ENCODE results near the gene TFDP3.

Gene TFDP3, protein sequence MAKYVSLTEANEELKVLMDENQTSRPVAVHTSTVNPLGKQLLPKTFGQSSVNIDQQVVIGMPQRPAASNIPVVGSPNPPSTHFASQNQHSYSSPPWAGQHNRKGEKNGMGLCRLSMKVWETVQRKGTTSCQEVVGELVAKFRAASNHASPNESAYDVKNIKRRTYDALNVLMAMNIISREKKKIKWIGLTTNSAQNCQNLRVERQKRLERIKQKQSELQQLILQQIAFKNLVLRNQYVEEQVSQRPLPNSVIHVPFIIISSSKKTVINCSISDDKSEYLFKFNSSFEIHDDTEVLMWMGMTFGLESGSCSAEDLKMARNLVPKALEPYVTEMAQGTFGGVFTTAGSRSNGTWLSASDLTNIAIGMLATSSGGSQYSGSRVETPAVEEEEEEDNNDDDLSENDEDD

GRCh38 chrX:133218329-133218728 is at the start of gene TFDP3:
Gene TFDP3 (minus strand): TSS chrX:133218354. CDS start chrX:133218259, 95 bp downstream.
- no peaks in the 10 kb centered on the region for H3K36me3 ChIP-seq
- no peak within 1 kb of the TSS for H3K9ac ChIP-seq
- H3K4me1 ChIP-seq, result peaks cover 0 to 4% (median 0%) of the 10 kb centered on the region in 10 experiments; a peak in 2 of 20 replicates
- H3K4me2 ChIP-seq, result 0 out of 22 replicates have a peak within 1 kb of the TSS, but pooled peaks of 1 of the 11 experiments have one; percentile 16
- H4K20me1 ChIP-seq, result peaks cover 0 to 10% (median 0%) of the 10 kb centered on the region in 11 experiments; a peak in 5 of 22 replicates
- no peak within 1 kb of the TSS for H3K4me3 ChIP-seq
- no peak within 1 kb of the TSS for H3K27ac ChIP-seq
- peaks cover 0 to 15% (median 0%) of the 10 kb centered on the region in 11 experiments; a peak in 7 of 22 replicates for H3K9me3 ChIP-seq (replicated peaks in 1 of 11)
- TF ChIP-seq Cebpa-rat (IDR thresholded peaks at IDR 0.05), result no peak
- peaks cover 94 to 100% (median 100%) of the 10 kb centered on the region in 11 experiments for H3K27me3 ChIP-seq

DNA sequence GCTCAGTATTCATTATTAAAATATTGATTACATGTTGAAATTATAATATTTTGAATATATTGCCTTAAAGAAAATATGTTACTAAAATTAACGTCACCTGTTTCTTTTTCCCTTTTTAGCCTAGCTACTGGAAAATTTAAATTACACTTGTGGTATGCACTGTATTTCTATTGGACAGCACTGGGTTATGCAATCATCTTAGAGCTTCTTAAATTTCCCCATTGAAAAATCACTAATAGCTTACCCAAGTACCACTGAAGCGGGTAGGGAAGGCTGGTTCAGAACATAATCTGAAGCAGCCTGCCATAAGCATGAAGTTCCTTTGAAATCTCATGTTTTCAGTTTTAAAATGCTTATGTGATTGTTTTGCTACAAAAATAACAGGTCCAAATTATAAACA is 49.5 kb upstream of the TFDP3 start:
- H3K9me3 ChIP-seq (replicated peaks in 1 of 11), result no peaks in the 10 kb centered on the region; a peak in 2 of 22 replicates
- no peaks in the 10 kb centered on the region for H3K36me3 ChIP-seq
- H3K4me3 ChIP-seq, result no peak overlapping the region
- H3K27ac ChIP-seq, result no peak overlapping the region
- peaks cover 94 to 100% (median 100%) of the 10 kb centered on the region in 11 experiments for H3K27me3 ChIP-seq
- H4K20me1 ChIP-seq, result peaks cover 0 to 10% (median 0%) of the 10 kb centered on the region in 11 experiments; a peak in 5 of 22 replicates
- H3K4me1 ChIP-seq, result no peaks in the 10 kb centered on the region
- no peak overlapping the region for H3K9ac ChIP-seq
- no peak for TF ChIP-seq Cebpa-rat (IDR thresholded peaks at IDR 0.05)
- H3K4me2 ChIP-seq, result no peak overlapping the region

DNA sequence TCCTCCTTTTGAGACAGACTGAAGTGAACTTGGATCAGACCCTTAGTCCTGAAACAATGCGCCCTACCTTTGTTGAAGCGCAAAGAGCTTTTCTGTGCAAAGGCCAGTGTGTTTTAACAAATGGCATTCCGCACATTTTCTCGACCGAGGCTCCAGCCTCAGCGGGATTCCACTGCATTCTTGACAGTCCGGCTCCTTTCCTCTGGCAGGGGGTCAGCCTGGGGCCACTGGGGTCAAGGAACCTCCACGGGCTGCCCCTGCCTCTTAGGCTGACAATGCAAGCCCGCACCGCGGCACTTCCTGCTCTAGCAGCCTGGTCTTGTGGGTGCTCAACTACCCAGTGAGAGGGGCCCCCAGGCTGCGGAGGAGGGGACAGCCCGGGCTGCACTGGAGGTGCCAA is 47.2 kb upstream of the TFDP3 start:
- Histone ChIP-seq H4K20me1 (peaks cover 0 to 10% (median 0%) of the 10 kb centered on the region in 11 experiments; a peak in 5 of 22 replicates), H3K27me3 (peaks cover 99 to 100% (median 100%) of the 10 kb centered on the region in 11 experiments), H3K9ac (no peak overlapping the region), H3K4me3 (no peak overlapping the region), H3K4me2 (no peak overlapping the region), H3K9me3 (replicated peaks in 1 of 11) (peaks cover 0 to 6% (median 0%) of the 10 kb centered on the region in 11 experiments; a peak in 2 of 22 replicates), H3K27ac (no peak overlapping the region), H3K4me1 (no peaks in the 10 kb centered on the region), H3K36me3 (no peaks in the 10 kb centered on the region)
- TF ChIP-seq Cebpa-rat (IDR thresholded peaks at IDR 0.05), result no peak

- Histone ChIP-seq H4K20me1 (no peaks in the 10 kb centered on the region; a peak in 2 of 22 replicates), H3K9ac (no peak overlapping the region), H3K27me3 (peaks cover 97 to 100% (median 99%) of the 10 kb centered on the region in 11 experiments), H3K36me3 (no peaks in the 10 kb centered on the region), H3K4me2 (no peak overlapping the region), H3K4me1 (no peaks in the 10 kb centered on the region), H3K4me3 (no peak overlapping the region), H3K27ac (no peak overlapping the region), H3K9me3 (replicated peaks in 1 of 11) (peaks cover 0 to 13% (median 0%) of the 10 kb centered on the region in 11 experiments; a peak in 1 of 22 replicates)
- TF ChIP-seq Cebpa-rat (IDR thresholded peaks at IDR 0.05), result no peak
Observed at GRCh38 chrX:133258481-133258880, 40.3 kb upstream of the TFDP3 start.

DNA sequence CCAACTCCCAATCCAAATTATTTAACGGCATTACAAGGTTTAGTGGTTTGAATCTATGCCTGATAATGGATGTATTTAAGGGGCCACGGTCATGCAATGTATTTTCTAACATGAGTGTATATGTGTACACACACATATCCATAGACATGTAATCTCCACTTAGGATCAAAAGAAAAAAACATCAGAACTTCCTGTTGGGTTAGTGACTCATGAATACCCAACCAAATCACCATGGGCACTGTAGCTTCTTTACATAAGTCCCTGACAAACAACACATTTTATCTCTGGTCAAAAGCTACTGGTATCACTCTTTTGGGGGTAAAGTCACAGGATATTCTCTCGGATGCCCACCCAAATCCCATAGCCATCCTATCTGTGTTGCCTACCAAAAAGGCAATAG is 36.5 kb upstream of the TFDP3 start:
- H4K20me1 ChIP-seq, result peaks cover 0 to 7% (median 0%) of the 10 kb centered on the region in 11 experiments; a peak in 4 of 22 replicates
- H3K4me2 ChIP-seq, result no peak overlapping the region
- TF ChIP-seq Cebpa-rat (IDR thresholded peaks at IDR 0.05), result no peak
- no peak overlapping the region for H3K9ac ChIP-seq
- H3K27ac ChIP-seq, result peak overlapping the region in 1 of 11 experiments; percentile 49; a peak in 1 of 22 replicates
- no peak overlapping the region for H3K4me3 ChIP-seq
- H3K9me3 ChIP-seq (replicated peaks in 1 of 11), result peaks cover 0 to 13% (median 0%) of the 10 kb centered on the region in 11 experiments; a peak in 1 of 22 replicates
- no peaks in the 10 kb centered on the region for H3K4me1 ChIP-seq
- no peaks in the 10 kb centered on the region for H3K36me3 ChIP-seq
- H3K27me3 ChIP-seq, result peaks cover 87 to 97% (median 93%) of the 10 kb centered on the region in 11 experiments

DNA sequence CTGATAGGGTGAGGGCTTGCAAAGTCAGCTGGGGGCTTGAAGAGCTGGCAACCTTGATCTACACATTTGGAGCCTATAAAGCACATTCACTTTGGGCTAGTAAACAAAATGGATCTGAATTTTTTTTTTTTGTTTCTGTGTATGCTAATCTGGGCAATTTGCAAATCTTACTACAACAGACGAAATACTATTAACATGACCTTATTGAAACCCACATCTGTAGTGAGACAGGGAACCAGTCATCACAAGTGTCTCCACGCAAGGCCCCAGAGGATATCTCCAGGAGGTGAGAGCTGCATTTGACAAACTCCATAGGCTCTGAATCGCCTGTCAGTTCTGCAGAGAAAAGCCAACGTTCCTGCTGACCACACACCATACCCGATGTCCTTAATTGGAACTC is 33.0 kb upstream of the TFDP3 start:
- Histone ChIP-seq H3K27ac (no peak overlapping the region), H3K4me2 (no peak overlapping the region), H3K9ac (no peak overlapping the region), H3K4me3 (no peak overlapping the region), H3K36me3 (no peaks in the 10 kb centered on the region), H3K4me1 (no peaks in the 10 kb centered on the region), H3K9me3 (replicated peaks in 1 of 11) (peaks cover 18 to 33% (median 24%) of the 10 kb centered on the region in 11 experiments), H4K20me1 (peaks cover 0 to 7% (median 0%) of the 10 kb centered on the region in 11 experiments; a peak in 3 of 22 replicates), H3K27me3 (peaks cover 76 to 97% (median 92%) of the 10 kb centered on the region in 11 experiments)
- TF ChIP-seq Cebpa-rat (IDR thresholded peaks at IDR 0.05), result no peak

- peaks cover 26 to 38% (median 31%) of the 10 kb centered on the region in 11 experiments for H3K9me3 ChIP-seq (replicated peaks in 1 of 11)
- no peak overlapping the region for H3K4me2 ChIP-seq
- TF ChIP-seq Cebpa-rat (IDR thresholded peaks at IDR 0.05), result no peak
Observed at GRCh38 chrX:133250184-133251100, 32.3 kb upstream of the TFDP3 start.

DNA sequence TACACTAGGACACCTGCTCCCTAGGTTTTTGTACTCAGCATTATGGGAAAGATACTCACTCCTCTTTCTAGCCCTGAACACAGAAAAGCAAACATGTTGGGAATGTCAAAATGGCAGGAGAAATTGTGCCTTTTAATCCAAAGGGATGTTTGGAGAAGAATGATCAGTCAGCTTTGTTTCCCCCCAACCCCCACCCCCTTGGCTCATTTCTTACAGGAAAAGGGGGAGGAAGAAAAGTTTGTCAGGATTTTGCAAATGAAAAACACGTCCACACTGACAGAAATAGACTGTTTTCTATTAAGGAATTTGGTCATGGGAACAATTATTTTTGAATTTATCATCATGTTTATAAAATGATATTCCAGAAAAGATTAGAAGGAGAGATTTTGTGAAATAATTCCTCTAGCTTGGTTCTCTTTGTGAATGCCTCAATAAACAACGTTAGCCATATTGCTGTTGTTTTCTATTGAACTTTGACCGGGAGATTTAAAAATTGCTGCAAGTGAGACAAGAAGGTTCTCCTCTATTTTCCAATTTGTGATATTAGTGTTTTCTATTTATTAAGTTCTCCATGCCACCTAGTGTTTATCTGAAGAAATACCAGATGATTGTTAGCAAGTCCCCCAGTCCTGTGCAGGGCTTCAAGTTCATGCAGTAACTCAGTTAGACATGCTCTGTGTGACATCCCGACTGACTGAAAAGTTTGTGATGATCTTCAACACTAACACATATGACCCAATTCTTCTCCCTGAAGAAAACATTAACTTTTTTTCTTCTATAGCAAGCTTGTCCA is 31.3 kb upstream of the TFDP3 start:
- Histone ChIP-seq H3K4me3 (no peak overlapping the region), H3K27ac (no peak overlapping the region), H4K20me1 (peaks cover 0 to 7% (median 0%) of the 10 kb centered on the region in 11 experiments; a peak in 3 of 22 replicates), H3K36me3 (no peaks in the 10 kb centered on the region), H3K27me3 (peaks cover 68 to 97% (median 92%) of the 10 kb centered on the region in 11 experiments), H3K9me3 (replicated peaks in 1 of 11) (peaks cover 28 to 44% (median 41%) of the 10 kb centered on the region in 11 experiments), H3K9ac (no peak overlapping the region), H3K4me2 (no peak overlapping the region), H3K4me1 (no peaks in the 10 kb centered on the region)
- no peak for TF ChIP-seq Cebpa-rat (IDR thresholded peaks at IDR 0.05)

More at GRCh38 chrX:133250184-133251100, 32.3 kb upstream of the TFDP3 start:
- no peak overlapping the region for H3K27ac ChIP-seq
- no peaks in the 10 kb centered on the region for H3K36me3 ChIP-seq
- H3K27me3 ChIP-seq, result peaks cover 73 to 97% (median 92%) of the 10 kb centered on the region in 11 experiments
- H3K9ac ChIP-seq, result no peak overlapping the region
- H4K20me1 ChIP-seq, result peaks cover 0 to 7% (median 0%) of the 10 kb centered on the region in 11 experiments; a peak in 3 of 22 replicates
- no peaks in the 10 kb centered on the region for H3K4me1 ChIP-seq
- no peak overlapping the region for H3K4me3 ChIP-seq
